Raji (cell line): ENCODE measurements around the gene EFCAB5.

Experiments used
- POLR2A ChIP-seq: IDR thresholded peaks from 2 replicates; pipeline ENCODE4 v1.6.1; 2011; ENCODE audit warnings: low read depth, low read length, control low read depth; ENCODE audit not compliant: insufficient read depth

EFCAB5 gene

GRCh38 chr17:29929533-29930408 is 11.7 kb upstream of the EFCAB5 start, which contains the start of gene SSH2:
TSS of gene SSH2 (minus strand) at chr17:29930228. CDS start at chr17:29930000, 228 bp downstream.
- peak; percentile 73 for TF ChIP-seq POLR2A

- no peak for TF ChIP-seq POLR2A
Observed at GRCh38 chr17:29930409-29931010, 10.9 kb upstream of the EFCAB5 start.

GRCh38 chr17:29931231-29931932 is 10.1 kb upstream of the EFCAB5 start:
- peak; percentile 20; the same call in 1 of the 2 replicates for TF ChIP-seq POLR2A

DNA sequence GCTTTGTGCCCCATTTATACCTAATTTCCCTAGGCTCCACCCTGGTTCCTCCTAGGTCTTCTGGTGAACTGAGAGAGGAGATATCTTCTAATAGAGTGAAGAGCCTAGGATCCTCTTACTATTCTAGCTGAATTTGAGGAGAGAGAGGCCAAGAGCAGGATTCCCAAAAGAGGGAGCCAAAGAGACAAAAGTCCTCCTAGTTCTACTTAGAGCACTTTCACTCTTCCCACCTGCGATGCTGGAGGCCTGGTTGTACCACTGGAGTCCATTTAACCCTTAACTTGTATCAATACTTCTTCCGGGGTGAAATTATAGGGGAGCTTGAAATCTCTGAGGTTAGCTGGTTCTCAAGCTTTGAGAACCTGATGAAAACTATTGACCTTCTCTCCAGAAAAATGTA is 8.1 kb upstream of the EFCAB5 start:
- TF ChIP-seq POLR2A, result no peak

- TF ChIP-seq POLR2A, result no peak
Observed at GRCh38 chr17:29936724-29937123, 4.7 kb upstream of the EFCAB5 start.

GRCh38 chr17:29945281-29945680 is 3.8 kb downstream of the EFCAB5 start:
- no peak for TF ChIP-seq POLR2A

- no peak for TF ChIP-seq POLR2A
Observed at GRCh38 chr17:29948448-29949215, 7.2 kb downstream of the EFCAB5 start.

DNA sequence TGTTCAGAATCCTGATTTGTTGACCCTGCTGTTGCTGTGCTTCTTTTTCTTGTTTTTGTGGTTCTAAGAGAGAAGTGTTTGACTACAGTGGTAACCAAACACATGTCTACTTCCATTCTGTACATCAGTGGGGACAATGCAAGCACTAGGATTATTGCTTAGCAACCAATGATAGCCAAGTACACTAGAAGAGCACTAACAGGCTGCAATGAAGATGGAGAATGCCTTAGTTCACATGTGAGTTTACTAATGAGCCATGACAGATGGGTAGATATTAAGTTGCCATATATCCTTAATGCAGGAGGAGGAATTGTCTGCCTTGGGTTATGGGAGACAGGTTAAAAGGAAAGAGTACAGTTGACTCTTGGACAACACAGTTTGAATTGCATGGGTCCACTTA is 8.3 kb downstream of the EFCAB5 start:
- TF ChIP-seq POLR2A, result no peak

DNA sequence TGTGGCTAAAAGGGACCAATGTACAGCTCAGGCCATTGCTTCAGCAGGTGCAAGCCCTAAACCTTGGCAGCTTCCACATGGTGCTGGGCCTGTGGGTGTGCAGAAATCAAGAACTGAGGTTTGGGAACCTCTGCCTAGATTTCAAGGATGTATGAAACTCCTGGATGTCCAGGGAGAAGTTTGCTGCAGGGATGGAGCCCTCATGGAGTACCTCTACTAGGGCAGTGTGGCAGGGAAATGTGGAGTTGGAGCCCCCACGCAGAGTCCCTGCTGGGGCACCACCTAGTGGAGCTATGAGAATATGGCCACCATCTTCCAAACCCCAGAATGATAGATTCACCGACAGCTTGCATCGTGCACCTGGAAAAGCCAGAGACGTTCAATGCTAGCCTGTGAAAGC is 13.0 kb downstream of the EFCAB5 start:
- TF ChIP-seq POLR2A, result no peak

DNA sequence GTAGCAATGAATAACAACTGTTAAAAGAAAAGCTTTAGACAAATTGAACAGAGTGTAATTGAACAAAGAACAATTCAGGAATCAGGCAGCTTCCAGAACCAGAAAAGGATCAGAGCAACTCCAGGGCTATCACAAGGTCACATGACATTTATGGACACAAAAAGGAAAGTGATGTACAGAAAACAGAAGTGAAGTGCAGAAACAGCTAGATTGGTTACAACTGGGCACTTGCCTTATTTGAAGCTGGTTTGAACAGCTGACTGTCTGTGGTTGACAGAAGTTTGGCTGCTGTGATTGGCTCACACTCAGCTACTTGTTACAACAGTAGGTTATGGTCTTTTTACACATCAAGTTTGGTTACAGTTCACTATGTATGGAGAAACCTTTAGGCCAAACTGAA is 14.8 kb downstream of the EFCAB5 start:
- TF ChIP-seq POLR2A, result no peak

DNA sequence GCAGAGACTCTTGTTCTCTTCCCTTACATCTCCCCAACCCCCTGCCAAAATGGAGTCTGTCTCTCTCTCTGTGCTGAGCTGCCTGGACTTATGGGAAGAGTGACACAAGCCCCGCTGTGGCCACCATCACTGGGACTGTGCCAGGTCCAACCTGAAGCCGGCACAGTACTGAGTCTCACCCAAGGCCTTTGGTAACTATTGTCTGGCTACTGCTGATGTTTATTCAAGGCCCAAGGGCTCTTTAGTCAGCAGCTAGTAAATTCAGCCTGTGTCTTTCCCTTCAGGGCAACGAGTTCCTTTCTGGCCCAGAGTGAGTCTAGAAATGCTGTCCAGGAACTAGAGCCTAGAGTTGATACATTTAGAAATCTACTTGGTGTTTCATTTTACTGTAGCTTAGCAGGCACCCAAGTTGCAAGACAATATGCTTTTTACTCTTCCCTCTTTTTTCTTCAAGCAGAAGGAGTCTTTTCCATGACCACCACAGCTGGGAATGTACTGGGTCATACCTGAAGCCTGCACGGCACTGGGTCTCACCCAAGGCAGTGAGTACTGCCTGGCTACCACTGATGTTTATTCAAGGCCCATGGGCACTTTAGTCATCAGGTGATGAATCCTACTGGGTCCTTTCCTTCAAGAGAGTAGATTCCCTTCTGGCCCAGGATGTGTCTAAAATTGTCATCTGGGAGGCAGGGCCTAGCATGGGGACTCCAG is 17.7 kb downstream of the EFCAB5 start:
- TF ChIP-seq POLR2A, result no peak

DNA sequence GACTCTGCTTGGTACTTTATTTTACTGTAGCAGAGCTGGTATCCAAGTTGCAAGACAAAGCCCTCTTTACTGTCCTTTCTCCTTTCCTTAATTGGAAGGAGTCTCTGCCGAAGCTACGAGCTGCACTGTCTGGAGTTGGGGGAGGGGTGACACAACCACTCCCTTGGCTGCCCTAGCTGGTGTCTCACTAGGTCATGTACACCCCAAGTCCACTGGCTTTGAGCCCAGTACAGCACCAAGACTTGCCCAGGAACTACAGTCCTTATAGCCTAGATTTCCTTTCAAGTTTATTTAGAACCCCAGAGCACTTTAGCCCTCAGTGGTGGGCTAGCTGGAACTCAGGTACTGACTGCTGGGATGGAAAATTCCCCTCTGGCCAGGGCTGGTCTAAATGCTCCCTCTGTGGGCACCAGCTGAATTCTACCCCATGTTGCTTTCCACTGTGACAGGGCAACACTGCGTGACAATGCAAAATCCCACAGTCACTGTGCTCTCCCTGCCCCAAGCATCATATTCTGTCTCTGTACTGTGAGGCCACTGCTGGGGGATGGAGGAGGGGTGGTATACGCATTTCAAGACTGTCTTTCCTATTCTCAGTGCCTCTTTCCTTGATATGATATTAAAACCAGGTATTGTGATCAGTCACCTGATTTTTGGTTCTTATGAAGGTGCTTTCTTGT is 18.4 kb downstream of the EFCAB5 start:
- no peak for TF ChIP-seq POLR2A

DNA sequence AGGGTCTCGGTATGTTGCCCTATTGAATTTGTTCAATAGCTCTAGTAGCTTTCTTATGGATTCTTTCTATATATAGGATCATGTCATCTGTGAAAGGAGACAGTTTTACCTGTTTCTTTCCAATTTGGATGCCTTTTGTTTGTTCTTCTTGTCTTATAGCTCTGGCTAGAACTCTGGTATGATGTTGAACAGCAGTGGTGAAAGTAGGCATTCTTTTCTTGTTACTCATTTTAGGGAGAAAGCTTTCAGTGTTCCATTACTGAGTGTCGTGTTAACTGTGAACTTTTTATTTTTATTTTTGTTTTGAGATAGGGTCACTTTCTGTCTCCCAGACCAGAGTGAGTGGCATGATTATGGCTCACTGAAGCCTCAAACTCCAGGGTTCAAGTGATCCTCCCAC is 21.2 kb downstream of the EFCAB5 start:
- no peak for TF ChIP-seq POLR2A

DNA sequence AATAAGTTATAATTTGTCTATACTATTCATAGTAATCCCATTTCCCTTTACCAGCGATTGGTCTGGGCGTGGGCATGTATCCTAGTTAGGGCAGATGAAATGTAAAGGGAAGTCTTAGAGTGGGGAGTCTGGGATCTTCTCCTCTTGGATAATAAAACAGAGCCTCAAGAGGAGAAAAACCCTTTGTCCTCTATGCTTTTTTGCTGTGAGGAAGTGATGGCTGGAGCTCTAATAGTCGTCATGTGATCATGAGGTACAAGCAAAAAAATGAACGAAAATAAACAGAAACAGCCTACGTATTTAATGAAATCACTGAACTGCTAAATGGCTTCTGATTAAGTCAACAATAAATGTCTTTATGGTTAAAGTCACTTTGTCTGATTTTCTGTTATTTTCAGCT is 26.8 kb downstream of the EFCAB5 start:
- no peak for TF ChIP-seq POLR2A
